D341Med (cell line): ENCODE measurements around the gene PRR35.

Experiments
- DNase-seq: peaks from one replicate; pipeline ENCODE4 v3.0.0; 2012; ENCODE audit warnings: low spot score

PRR35 gene

GRCh38 chr16:564690-565418 is 4.7 kb downstream of the PRR35 start:
- no peak for DNase-seq

- DNase-seq, result no peak
Observed at GRCh38 chr16:565419-566330, 5.5 kb downstream of the PRR35 start.

GRCh38 chr16:566475-567372 is 6.5 kb downstream of the PRR35 start, which contains the start of gene NHLRC4:
NHLRC4 (plus strand) TSS chr16:567005; CDS start chr16:568048, 1,043 bp downstream.
- no peak for DNase-seq

- DNase-seq, result no peak
Observed at GRCh38 chr16:567373-568256, 7.4 kb downstream of the PRR35 start.

GRCh38 chr16:568401-569258 is 8.4 kb downstream of the PRR35 start:
- DNase-seq, result no peak

- DNase-seq, result peak; percentile 94
Observed at GRCh38 chr16:569445-570254, 9.5 kb downstream of the PRR35 start, which contains the start of gene PIGQ. PIGQ (plus strand) TSS chr16:569968; CDS start chr16:574075, 4,107 bp downstream.

- no peak for DNase-seq
Observed at GRCh38 chr16:572865-573650, 12.9 kb downstream of the PRR35 start.

- no peak for DNase-seq
Observed at GRCh38 chr16:574021-574760, 14.0 kb downstream of the PRR35 start.

- no peak for DNase-seq
Observed at GRCh38 chr16:575354-576196, 15.4 kb downstream of the PRR35 start.

- no peak for DNase-seq
Observed at GRCh38 chr16:576197-576822, 16.1 kb downstream of the PRR35 start.

- DNase-seq, result no peak
Observed at GRCh38 chr16:576823-577201, 16.6 kb downstream of the PRR35 start.

GRCh38 chr16:577796-578195 is 17.6 kb downstream of the PRR35 start:
- no peak for DNase-seq

GRCh38 chr16:578232-578869 is 18.2 kb downstream of the PRR35 start:
- DNase-seq, result no peak

- DNase-seq, result peak; percentile 90
Observed at GRCh38 chr16:578870-579405, 18.7 kb downstream of the PRR35 start.
